HG03196 (cell line): ENCODE measurements around the gene SHC2.
"Not testable (repeated sequence)": the region's sequence is repeated elsewhere in the genome, so short reads cannot be mapped to it uniquely, and the experiment has no call there.

Experiments
- ATAC-seq: cut with Tn5 transposase; IDR thresholded peaks from one replicate; pipeline ENCODE4 v1.9.1; 2021; ENCODE audit not compliant: unreplicated experiment

SHC2 gene

GRCh38 chr19:425056-425455 lies 35.8 kb downstream of the SHC2 start:
- ATAC-seq, result no peak

- no peak for ATAC-seq
Measured at GRCh38 chr19:424546-424945, 36.3 kb downstream of the SHC2 start.

GRCh38 chr19:423691-424466 lies 37.0 kb downstream of the SHC2 start:
- ATAC-seq, result no peak

GRCh38 chr19:422917-423226 lies 38.0 kb downstream of the SHC2 start:
- ATAC-seq, result not testable (repeated sequence)

GRCh38 chr19:422213-422916 lies 38.5 kb downstream of the SHC2 start:
- no peak for ATAC-seq

- no peak for ATAC-seq
Measured at GRCh38 chr19:419721-420515, 40.9 kb downstream of the SHC2 start.

- ATAC-seq, result no peak
Measured at GRCh38 chr19:418761-419671, 41.8 kb downstream of the SHC2 start.

GRCh38 chr19:416416-416815 lies 44.4 kb downstream of the SHC2 start:
- no peak for ATAC-seq

- no peak for ATAC-seq
Measured at GRCh38 chr19:415292-415691, 45.5 kb downstream of the SHC2 start.

- no peak for ATAC-seq
Measured at GRCh38 chr19:413756-414420, 46.9 kb downstream of the SHC2 start.

- ATAC-seq, result no peak
Measured at GRCh38 chr19:412356-413355, 48.2 kb downstream of the SHC2 start.

GRCh38 chr19:411723-412355 lies 49.0 kb downstream of the SHC2 start:
- ATAC-seq, result no peak

- ATAC-seq, result not testable (repeated sequence)
Measured at GRCh38 chr19:411121-411722, 49.6 kb downstream of the SHC2 start.

- no peak for ATAC-seq
Measured at GRCh38 chr19:410243-410781, 50.5 kb downstream of the SHC2 start.

GRCh38 chr19:409516-410242 lies 51.2 kb downstream of the SHC2 start:
- ATAC-seq, result no peak

- ATAC-seq, result no peak
Measured at GRCh38 chr19:408902-409515, 51.8 kb downstream of the SHC2 start, which contains the start of gene C2CD4C. C2CD4C (minus strand) TSS chr19:409147; CDS start chr19:408361, 786 bp downstream.

- no peak for ATAC-seq
Measured at GRCh38 chr19:408441-408901, 52.4 kb downstream of the SHC2 start.
